HG03460 (cell line): ENCODE results near the gene FOXO1.
A peak's percentile ranks its signal among the peaks of the same experiment; 100 is the strongest.

Experiments
- ATAC-seq: cut with Tn5 transposase; IDR thresholded peaks from one replicate; pipeline ENCODE4 v1.9.1; 2021; ENCODE audit not compliant: unreplicated experiment

Gene FOXO1

DNA sequence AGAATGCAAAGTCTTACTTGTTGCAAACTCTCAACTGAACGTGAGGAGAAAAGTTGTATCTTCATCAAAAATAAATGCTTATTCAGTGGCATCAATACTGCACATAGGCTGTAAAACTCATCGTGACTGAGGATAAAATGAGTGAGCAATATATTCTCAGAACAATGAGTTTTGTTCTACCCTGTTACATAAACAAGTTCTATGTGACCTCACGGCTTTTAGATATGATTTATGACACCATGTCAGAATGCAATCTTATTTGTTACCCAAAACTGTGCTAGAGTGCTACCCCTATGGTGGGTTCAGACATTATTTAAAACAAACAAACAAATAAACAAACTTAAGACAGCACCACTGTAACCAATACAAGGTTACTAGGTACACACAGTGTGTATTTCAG is 55.4 kb downstream of the FOXO1 start:
- no peak for ATAC-seq

DNA sequence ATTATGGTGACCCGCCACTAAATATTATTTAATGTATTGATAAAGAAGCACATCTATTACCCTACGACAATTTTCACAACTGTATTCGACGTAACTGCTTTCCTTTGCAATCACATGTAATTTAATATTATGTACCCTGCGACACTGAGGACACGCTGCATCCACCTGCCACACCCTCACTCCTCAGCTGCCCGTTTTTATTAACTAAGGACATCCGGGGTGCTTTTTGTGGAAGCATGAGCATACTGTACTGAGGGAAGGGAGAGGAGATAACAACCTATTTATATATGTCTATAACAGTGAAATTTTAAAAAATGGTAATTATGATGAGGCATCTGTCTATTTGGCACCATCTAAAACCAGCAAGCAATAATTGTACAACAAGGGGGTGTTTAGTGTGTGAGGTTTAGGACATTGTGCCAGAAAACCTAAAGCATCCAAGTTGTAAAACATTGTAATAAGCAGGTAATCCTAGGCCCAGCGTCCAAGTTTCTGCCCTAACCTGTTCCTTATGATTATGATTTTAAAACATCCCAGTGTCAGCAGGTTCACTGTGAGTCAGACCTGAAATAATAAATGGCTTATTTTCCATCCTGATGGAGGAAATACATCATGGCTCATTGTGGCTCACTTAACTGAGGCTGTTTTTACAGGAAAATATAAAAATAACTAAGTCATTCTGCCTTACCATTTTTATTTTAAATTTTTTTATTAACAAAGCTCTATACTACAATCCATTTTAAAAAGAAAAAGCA is 56.3 kb downstream of the FOXO1 start:
- ATAC-seq, result no peak

DNA sequence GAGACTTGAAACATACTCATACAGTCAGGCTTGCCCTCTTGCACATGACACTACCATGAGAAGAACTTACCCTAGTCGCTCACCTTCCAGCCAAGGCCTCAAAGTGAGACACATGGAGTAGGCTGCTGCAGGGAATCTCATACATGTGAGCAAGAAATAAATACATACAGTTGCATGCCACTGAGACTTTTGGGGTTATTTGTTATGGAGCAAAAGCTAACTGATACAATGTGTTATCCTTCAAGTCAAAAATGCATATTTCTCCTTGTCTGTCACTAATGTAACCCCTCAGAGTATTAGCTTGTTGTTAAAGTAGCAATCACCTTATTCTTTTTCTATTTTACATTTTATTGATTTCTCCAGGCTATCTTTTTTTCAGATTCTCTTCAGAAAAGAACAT is 58.1 kb downstream of the FOXO1 start:
- ATAC-seq, result no peak

DNA sequence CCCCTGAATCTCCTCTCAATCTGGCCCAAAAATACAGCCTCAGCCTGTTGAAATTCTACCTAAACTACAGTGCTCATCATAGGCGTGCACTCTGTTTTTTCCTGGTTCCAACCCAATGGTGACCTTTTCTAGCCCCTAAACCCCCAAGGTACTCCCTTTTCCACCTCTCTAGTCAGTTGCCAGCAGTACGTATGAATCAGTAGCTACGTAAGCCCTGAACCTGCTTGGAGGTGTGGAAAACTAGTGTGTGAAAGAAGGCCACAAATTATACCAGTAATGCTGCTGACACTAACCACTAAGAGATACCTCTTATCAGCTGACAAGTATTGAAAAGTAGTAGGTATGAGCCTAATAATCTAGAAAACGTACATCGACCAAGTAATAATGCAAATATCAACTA is 60.9 kb downstream of the FOXO1 start:
- no peak for ATAC-seq

DNA sequence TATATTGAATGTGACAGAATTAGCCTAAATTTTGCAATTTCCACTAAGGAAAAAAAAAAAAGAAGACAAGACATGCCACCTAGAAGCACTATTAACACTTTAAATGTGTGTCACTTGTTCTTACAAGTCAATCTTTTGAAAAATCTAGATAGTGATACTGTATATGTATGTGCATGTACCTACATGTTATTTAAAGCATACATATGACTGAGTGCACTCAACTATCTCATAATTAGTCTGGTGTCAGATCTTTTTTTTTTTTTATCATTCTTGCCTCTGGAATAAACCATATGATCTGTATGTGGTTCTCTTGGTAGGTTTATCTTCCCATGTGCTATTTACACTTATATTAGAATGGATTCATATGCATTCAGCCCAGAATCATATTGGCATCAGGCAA is 62.3 kb downstream of the FOXO1 start:
- ATAC-seq, result no peak

DNA sequence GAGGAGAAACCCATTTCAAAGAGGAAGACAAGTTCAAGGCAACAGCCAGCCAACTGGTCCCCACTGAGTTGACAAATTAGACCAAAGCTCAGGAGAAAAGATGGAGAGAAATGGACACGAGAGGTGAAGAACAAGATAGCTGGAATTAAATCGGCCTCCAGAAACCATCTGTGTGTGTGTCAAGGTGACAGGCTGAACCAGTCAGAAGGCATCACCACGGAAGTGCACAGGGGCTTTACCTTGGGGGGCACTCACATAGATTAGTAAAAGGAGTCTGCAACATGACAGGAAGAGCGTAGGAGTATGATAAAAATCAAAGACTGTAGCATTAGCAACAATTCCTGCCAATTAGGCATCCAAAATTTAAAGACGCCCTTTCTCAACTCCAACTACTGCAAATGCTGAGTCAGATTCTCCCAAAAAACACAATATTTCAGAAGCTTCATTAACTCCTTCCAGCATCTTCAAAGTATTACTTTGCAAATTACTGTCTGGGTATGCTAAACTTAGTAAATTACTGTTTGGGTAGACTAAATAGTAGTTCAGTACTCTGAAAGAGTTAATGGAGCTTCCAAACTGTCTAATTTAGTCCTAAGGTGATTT is 66.2 kb downstream of the FOXO1 start:
- no peak for ATAC-seq

DNA sequence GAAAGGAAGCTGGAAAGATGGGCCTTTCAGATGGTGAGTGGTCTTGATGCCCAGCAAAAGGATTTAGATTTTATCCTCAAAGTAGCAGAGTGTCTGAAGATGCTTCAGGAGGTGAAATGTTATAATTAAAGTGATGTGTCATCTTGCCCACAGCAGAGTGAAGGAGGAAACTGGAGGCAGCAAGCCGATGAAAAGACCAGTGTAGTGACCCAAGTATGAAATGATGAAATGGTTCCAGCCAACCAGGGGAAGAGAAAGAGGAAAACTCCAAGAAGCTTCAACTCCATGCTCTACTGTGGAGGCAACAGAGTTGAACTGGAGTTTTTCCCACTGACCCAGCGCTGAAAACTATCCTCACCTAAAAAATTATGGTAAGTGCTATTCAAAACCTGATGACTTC is 66.7 kb downstream of the FOXO1 start:
- ATAC-seq, result no peak

DNA sequence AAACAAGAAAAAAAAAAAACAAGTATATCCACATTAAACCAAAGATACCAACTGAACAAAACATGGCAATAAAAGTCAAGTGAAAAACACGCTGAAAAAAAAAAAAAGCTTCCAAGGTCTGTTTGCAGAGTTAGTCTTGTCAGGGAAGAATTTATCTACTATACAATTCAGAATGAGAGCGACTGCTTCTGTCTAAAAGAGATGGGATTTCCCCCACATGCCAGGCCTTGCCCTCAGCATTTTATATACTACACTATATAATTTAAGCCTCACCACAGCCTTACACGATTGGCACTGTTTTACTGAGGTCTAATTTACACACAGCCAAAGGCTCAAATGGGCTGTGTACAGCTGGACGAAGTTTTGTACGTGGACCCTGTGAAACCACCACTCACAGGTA is 67.3 kb downstream of the FOXO1 start:
- no peak for ATAC-seq

DNA sequence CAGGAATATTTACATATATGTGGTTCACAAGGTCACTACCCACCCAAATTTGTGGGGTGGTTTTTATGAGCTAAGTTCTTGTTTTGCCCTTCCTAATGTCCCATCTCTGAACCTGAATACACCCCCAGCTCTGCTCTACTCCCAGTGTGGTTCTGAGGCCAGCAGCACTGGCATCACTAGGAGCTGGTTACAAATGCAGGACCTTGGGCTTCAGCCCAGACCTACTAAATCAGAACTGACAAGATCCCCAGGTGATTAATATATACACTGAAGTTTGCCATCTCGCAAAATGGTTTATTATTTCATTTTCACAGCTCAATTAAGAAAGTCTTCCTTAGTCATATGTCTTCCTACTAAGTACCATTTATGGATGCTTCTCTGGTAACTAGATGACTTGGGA is 67.9 kb downstream of the FOXO1 start:
- ATAC-seq, result no peak

DNA sequence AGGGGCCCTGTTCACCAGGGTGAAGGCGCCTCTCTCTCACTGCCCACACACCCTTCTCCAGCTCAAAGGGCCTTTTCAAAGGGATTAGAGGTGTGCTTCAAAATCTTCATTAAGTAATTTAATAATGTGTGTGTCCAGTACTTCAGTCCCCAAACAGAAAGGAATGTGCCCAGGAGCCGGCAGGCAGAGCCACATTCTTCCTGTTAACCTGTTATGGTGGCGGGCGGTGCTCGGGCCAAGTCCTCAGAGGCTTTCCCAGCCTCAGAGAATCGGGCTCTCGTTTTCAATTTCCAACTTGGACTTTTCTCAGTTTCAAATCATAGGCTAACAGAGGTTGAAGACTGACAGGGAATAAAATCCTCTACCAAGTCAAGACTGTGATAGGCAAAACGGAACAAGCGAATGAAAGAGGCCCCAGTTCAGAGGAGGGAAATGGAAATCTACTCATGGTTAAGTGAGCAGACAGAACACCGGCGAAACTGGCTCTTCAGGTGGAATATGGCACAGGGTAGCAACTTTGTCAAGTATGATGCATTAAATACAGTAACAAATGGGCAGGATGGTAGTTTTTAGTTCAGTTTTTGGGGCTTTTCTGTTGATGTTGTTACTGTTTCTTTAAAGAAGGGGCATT is 68.6 kb downstream of the FOXO1 start:
- no peak for ATAC-seq

DNA sequence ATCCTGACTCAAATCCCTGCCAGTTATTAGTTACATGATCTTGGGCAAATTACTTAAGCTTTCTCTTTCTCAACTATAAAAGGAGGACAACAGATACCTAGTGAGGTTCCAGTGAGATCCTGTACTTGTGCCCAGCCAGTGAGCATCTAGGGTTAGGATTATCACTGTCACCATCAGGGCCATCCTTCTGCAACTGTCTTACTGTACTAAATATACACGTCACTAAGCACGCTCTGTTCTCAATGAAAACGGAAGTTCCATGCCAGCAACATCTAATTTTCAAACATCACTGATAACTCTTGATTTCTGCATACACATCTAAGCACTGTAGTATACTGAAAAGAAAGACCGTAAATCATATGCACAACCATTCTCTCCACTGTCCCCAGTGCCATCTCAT is 70.0 kb downstream of the FOXO1 start:
- ATAC-seq, result no peak

DNA sequence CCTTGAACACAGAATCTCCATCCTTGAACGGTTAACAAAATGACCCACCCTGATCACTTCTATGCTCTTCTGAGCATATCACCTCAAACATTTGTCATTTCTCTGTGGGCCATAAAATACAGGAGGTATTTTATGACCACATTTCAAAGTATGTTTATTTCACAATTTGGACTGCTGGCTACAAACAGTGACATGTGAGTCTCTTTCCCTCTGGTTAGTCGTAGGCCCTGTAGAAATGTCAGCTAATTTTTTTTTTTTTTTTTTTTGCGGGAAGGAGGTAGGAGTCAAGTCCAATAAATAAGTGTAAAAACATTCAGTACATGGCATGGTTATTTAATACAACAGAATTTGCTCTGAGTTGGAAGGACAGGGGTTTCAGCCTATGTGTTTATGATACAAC is 70.7 kb downstream of the FOXO1 start:
- ATAC-seq, result no peak

DNA sequence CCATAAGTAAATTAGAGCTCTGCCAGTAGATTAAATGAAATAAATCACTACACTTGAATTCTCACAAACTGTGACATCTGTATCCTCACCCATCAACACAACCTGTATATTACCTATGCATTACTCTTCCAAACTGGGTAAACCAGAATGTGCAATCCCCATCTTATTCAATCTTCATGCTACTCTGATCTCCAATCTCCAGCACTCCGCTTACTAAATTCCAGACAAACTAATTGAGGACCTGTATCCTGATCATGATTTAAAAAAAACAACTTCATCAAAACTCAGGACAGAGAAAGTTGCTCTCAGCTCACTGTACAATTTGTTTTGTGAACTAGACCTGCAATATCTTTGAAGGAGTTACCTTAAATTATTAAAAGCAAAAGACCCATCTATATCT is 74.4 kb downstream of the FOXO1 start:
- ATAC-seq, result no peak

DNA sequence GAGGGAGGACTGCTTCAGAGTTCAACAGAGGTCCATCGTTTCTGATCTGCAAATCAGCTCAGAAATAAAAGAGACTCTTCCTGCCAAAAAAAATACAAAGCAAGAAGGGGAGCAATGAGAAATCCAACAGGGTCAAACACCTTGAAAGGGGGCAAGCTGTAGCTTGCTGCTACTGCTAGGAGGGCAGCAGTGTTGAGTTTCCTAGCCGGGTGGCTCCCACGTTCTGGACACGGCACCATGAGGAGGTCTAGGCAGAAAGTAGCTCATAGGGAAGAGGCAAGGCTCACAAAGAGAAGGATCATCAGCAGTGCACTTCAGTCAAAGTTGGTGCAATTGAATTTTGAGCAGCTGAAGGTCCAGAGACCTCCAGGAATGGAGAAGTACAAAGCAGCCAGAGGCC is 75.3 kb downstream of the FOXO1 start:
- no peak for ATAC-seq

DNA sequence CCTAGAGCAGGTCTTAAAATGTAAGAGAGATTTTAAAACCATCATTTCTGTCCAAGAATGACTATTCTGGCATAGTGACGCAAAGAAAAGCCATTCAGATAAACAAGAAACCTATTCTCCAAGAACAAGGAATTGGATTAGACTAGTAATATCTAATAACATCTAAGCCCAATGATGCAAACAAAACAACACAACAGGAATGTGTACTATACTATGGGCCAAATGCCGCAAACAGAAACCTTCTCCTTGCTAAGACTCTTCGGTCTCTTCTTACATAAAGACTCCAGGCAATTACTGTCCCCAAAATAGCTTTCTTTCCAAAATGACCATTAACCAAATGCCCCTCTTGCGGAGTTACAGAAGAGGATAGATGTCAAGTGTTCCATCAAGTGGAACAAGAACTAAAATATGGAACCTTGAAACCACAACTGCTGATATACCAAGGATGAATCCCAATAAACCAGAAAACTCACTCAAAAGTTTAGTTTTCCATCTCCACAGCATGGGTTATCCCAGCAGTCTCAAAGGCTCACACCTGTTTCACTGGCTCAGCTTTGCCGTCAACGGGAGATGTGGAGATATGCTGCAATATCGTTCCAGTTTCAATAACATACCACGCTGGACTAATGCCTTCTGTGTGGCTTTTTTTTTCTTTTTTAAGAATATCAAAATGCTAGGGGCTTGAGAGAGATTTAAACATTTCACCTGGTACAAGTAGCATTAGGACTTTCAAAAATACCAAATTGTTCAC is 76.2 kb downstream of the FOXO1 start:
- peak; percentile 6 for ATAC-seq

DNA sequence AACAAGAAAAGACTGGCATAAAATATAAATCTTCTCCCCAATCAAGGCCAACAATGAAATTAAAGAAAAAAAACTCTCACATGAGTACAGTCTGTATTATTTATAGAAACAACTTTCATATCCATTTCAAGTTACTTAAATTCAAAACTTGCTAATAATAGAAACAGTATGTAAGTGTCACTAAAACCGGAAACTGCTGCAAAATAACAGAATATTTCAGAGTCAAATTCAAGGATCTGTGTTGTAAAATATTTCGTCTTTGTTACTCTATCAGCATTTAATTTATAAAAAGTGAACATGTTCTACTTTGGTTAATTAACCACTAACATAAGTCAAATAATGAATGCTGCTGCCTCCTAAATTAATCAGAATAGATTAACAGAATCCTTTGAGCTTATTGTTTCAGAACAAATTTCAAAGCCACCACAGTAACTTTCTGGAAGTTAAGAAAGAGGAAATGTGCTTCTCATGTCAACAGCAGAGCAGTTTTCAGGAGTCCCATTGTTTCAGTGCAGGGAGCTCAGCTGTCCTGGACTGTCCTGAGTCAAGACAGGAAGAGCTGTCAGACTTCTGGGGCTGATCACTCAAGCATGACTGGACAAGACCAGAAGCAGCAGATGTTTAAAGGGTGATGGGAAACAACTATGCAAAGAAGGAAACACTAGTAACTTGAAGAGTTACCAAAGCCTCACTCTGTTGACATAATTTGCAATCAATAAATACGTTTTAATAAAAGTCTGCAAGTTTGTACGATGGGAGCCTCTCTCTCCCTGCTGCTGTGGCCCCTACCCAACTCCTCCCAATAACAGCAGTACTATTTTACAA is 76.9 kb downstream of the FOXO1 start:
- ATAC-seq, result peak; percentile 94

DNA sequence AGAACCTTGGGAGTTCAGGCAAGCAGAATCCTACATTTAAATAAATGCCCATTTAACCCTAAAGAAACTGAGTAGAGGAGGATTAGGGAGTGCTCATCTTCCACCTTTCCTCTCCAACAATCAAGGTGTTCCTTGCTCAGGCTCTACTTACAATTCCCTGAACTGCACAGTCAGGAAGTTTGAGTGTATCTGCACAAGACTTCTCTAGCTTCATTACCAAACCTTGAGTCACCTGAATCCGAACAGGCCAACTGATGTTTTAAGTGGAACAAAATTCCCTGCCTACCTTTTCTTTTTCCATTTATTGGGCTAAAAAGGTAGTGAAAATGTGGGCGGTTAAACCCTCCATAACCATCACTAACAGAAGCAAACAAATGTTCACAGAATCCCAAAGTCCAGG is 78.3 kb downstream of the FOXO1 start:
- ATAC-seq, result no peak

DNA sequence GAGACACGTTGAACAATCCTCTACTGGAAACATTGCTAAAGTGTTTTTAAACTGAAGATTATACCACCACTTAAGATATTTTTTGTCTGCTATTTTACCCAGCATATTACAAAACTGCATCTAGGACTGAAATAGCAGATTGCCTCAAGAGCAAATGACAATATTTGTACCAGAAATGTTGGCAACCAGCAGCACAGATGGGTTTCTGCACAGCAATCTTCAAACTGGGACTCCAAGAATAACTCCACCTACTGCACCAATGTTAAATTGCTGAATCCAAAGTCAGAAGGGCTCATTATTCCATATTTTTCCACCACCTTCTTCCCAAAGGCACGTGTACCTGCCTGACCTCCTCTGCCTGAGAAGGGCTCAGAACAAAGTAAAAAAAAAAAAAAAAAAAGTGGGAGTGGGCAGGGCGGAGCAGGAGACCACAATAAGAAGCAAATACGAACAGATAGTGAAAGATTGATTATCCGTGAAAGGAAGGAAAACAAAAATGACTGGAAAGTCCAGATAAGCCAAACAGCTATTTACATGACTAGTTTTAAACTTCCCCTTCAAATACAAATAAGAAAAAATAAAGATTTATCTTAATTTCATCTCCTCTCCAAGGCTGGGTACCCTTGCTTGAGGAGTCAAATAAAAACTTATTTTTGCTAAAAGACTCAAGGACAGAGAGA is 79.4 kb downstream of the FOXO1 start:
- no peak for ATAC-seq

DNA sequence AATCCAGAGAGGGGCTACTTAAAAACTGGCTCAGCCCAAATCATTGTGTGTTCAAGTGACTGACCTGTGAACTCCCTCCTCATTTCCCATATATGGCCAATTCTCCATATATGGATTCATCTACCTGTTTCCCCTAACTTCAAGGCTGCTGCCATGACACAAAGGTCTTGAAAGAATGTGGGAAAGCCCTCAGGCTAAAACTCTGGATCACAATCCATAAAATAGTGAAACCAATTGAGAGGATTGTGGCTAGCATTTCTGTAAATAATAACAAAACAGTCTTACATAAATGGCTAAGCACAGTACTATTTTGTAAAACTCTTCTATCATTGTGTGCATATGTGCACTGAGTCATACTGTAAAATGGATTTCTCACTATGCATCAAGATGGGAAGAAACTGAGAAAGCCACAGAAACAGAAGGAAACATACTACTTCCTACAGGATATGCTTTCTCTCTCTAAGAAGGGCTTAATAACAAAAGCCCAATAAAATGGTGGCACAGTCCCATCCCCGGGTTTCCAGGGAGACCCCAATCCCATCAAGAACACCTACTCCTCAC is 80.5 kb downstream of the FOXO1 start:
- ATAC-seq, result no peak

DNA sequence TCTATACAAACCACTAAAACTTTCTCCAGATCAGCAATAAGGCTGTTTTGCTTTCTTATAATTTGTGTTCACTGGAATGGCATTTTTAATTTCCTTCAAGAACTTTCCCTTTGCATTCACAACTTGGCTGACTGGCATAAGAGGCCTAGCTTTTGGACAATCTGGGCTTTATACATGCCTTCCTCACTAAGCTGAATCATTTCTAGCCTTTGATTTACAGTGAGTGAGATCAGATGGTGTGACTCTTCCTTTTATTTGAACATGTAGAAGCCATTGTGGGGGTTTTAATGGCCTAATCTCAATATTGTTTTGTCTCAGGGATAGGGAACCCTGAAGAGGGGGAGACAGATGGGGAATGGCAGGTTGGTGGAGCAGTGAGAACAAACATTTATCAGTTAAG is 82.7 kb downstream of the FOXO1 start:
- no peak for ATAC-seq
